Endometrium (tissue), 2 donors: ENCODE data around the gene ARHGAP24.
"Not testable (repeated sequence)": the region's sequence is repeated elsewhere in the genome, so short reads cannot be mapped to it uniquely, and the experiment has no call there.

Experiments
- FAIRE-seq: peaks from 2 replicates; lab custom pipeline; 2012; peaks lifted over from hg19 to GRCh38; lab: Jason Lieb, UNC
- donor health status: control.
- donor health status: control.

Gene ARHGAP24

GRCh38 chr4:85656759-85657505, 182.0 kb downstream of the ARHGAP24 start:
- no peak for FAIRE-seq

- FAIRE-seq = no peak
These were observed 184.0 kb downstream of the ARHGAP24 start for GRCh38 chr4:85658766-85659439.

GRCh38 chr4:85659610-85660218, 184.8 kb downstream of the ARHGAP24 start:
- FAIRE-seq = no peak

- FAIRE-seq = not testable (repeated sequence)
These were observed 191.7 kb downstream of the ARHGAP24 start for GRCh38 chr4:85666625-85667024.

DNA sequence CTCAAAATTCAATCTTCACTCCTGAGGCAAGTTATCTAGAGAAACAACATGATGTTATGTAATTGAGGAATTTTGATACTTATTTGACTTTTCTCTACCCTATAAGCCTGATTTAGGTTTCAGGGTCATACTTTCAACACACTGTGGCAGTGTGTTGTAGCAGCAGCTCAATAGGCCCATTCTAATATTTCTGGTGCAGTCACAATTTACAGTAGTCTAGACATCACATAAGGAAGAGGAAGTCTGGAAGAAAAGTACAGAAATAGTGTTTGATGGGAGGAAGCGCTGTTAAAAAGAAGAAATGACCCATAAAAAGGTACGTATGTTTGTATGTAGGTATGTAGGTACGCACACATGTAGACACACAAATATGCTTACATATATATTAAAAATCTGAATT, 194.3 kb downstream of the ARHGAP24 start:
- FAIRE-seq = no peak

DNA sequence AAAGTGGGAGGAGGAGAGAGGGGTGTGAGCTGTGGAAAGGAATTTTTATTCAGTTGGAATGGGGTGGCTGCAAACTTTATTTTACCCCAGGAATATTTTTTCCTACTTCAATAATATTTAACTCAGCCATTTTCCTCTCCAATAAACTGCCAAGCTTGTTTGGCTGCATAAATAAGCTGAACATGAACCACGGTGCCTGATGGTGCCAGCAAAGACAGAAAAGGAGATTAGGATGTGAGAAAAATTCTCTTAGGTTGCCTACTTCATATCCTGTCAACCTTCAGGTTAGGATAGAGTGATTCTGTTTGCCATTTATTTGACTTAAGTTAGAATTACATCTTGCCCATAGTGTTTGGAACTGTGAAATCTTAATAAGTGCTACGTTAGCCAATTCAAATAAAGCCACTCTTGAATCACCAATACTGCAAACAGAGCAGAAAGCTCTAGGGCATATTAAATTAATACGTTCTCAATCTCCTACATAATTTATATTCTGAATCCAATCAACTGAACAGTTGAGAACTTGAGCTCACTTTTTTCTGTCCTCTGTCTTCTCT, 195.1 kb downstream of the ARHGAP24 start:
- FAIRE-seq = no peak

DNA sequence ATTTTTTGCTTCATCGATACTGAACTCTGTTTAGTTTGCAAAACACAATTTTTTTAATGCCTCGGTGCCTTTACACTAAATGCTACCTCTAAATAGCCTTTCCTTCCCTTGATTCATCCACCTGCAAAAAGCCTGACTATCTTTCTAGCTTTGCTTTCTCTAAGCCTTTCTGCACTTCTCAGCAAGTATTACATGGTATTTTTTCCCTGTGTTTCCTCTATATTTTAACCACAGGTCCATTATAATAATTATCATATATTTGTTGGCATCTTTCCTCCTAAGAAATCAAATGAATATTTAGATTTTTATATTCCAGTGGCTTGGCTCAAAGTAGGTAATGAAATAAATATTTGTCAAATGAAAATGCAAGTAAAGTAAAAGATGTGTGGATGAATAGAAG, 196.2 kb downstream of the ARHGAP24 start:
- FAIRE-seq = no peak

DNA sequence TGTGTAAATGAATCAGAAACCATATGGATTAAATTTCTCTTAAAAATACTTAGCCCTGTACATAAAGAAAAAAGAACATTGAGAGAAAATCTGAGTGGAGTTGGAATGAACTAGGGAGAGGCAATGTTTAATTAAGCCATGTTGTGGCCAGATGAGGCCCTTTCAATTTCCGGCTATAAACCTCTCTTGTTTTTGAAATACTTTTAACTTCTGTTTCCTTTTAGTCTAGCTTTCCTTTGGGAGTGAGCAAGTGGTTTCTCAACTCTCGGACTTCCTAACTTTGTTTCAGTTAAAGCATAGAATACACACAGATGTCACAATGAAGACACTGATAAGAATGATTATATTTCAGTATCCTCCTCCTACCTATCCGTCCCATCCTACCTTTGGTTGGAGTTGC, 197.2 kb downstream of the ARHGAP24 start:
- peak; percentile 94 for FAIRE-seq

DNA sequence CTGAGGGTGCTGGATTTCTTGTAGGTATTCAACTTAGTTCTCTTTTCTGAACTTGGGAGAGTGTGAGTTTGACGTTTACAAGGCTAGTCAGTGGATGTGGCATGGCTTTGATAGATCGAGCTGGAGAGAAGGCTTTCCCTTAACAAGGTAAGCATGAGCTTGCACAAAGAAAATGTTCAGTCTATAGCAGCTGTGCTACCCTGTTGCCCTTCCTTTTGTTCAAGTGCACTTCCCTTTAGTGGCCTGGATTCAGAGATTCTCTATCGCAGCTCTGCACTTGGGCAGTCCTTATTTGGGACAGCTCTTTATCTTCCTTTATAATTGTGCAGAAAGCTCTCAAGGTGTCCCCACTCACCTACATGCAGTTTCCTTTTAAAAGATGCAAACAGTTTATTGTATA, 198.0 kb downstream of the ARHGAP24 start:
- no peak for FAIRE-seq

DNA sequence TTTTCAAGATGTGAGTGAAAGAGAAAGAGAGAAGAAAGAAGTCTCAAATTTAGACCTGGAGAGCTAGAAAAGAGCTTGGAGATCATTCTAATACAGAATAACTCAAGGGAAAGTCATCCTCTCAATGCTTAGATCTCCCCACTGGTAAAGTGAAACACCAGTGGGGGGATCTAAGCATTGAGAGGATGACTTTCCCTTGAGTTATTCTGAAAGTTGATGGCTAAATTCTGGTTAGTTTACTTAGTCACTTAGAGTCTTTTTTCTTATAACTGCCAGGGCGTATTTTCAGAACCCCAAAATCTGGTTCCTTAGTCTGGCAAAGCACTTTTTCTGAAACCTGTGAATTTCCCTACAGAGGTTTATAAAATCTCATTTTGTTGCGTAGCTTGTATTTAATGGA, 198.6 kb downstream of the ARHGAP24 start:
- no peak for FAIRE-seq

- no peak for FAIRE-seq
These were observed 200.4 kb downstream of the ARHGAP24 start for GRCh38 chr4:85675076-85676049.

DNA sequence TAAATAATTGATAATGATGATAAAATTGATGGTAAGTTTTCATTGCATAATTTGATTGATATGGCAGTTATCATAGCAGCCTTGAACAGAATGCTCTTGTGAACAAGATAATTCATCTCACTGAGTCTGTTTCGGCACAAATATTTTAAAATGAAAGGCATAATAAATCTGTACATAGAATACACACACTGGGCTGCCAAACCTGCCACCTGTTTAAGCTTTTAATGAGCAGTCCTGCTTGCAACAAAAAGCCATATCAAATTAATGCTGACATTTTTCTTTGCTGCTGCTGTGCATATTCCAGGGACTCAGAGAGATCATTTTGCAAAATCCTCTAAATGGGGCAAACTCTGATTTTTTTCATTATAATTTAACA, 201.1 kb downstream of the ARHGAP24 start:
- no peak for FAIRE-seq

GRCh38 chr4:85676850-85677590, 202.1 kb downstream of the ARHGAP24 start:
- FAIRE-seq = no peak

- no peak for FAIRE-seq
These were observed 206.3 kb downstream of the ARHGAP24 start for GRCh38 chr4:85681221-85681657.

- FAIRE-seq = no peak
These were observed 207.0 kb downstream of the ARHGAP24 start for GRCh38 chr4:85681921-85682320.

DNA sequence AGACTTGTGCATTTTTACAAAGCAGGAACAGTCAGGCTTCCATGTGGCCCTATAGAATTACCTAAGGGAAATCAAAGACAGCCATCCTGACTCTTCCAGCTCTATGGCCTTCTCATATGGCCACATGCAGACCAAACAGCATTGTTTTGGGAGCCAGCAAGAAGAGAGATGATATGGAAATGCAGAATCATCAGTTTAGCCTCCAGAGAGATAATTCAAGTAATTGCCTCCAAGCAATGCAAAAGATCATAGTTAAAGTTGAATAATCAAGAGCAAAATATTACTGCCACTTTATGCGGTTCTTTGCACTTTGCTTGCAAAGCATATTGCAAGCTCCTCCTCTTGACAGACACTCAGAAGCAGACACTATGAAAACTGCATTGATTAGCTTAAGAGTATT, 207.4 kb downstream of the ARHGAP24 start:
- FAIRE-seq = no peak

GRCh38 chr4:85684676-85685075, 209.7 kb downstream of the ARHGAP24 start:
- no peak for FAIRE-seq

DNA sequence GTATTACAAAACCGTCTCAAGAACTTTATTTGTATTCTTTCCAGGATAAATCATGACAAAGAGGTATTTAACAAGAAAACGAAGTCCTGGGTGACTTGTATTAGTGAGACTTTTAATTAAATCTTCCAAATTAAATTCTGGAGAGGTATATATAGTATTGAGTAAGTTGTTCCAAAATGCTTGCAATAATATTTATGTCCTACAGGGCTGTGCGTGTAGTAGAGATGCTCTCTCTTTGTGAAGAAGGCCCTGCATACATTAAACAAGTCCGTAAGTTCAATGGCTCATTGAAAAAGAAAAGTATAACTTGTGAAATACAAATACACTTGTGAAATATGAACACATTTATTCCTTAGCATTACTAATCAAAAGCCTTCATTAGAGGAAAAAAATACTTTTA, 211.4 kb downstream of the ARHGAP24 start:
- FAIRE-seq = no peak

GRCh38 chr4:85688055-85688740, 213.2 kb downstream of the ARHGAP24 start:
- FAIRE-seq = no peak

- FAIRE-seq = no peak
These were observed 221.7 kb downstream of the ARHGAP24 start for GRCh38 chr4:85696661-85697060.

- no peak for FAIRE-seq
These were observed 222.9 kb downstream of the ARHGAP24 start for GRCh38 chr4:85697854-85698253.
